ENCODE data around the gene FBXW12.

GRCh38 chr3:48426401-48426909 is 54.4 kb downstream of the FBXW12 start:
- TF ChIP-seq POLR2AphosphoS5 (IDR thresholded peaks at IDR 0.05; ENCODE audit: borderline replicate concordance, low read depth, low read length) = no peak
- no peak for TF ChIP-seq EZH2 (IDR thresholded peaks at IDR 0.05)
- TF ChIP-seq FOXP2 (optimal IDR thresholded peaks at IDR 0.05; ENCODE audit: control extremely low read depth, extremely low read length, insufficient read depth) = no peak

Measured in SK-N-MC (cell line).